Prostate gland (tissue), 2 donors: ENCODE results near the gene RAB20. TPM values are rescaled to one million over a fixed set of nuclear protein-coding genes. Genes with fewer than 3 reads are reported as not detected.
"Not testable (repeated sequence)": the region's sequence is repeated elsewhere in the genome, so short reads cannot be mapped to it uniquely, and the experiment has no call there.

Experiments used
- DNase-seq: peaks from one replicate; pipeline ENCODE4 v3.0.0-alpha.2; 2019; ENCODE audit warnings: low spot score
- H3K27ac ChIP-seq, 2 donors: fragments of 200-600 bp; sonication (generic); 2 replicates each; pipeline ENCODE4 v1.5.1; 2017 to 2019
- H3K27me3 ChIP-seq: fragments of 200-600 bp; sonication (generic); replicated peaks from 2 replicates; pipeline ENCODE4 v1.5.1; 2019; ENCODE audit not compliant: insufficient read depth
- H3K36me3 ChIP-seq, 2 donors: fragments of 200-600 bp; sonication (generic); 1 replicate in 1 of 2; 2 replicates in 1 of 2; pipeline versions ENCODE4 v1.5.1 to v1.8.1; 2017 to 2019
- H3K4me1 ChIP-seq: fragments of 200-600 bp; sonication (generic); replicated peaks from 2 replicates; pipeline ENCODE4 v1.5.1; 2019
- H3K4me3 ChIP-seq, 2 donors: fragments of 200-600 bp; sonication (generic); 2 replicates each; pipeline ENCODE4 v1.5.1; 2017 to 2019
- H3K9me3 ChIP-seq: fragments of 200-600 bp; sonication (generic); 2 replicates; pipeline ENCODE4 v1.5.1; 2017
- POLR2A ChIP-seq: fragments of 450-650 bp; IDR thresholded peaks from one replicate; pipeline ENCODE4 v1.6.1; 2016; ENCODE audit warnings: antibody characterized with exemption, mild to moderate bottlenecking
- POLR2AphosphoS5 ChIP-seq: sonication (generic); formaldehyde crosslinking; IDR thresholded peaks from one replicate; pipeline ENCODE4 v1.6.1; 2017; ENCODE audit warnings: antibody characterized with exemption
- WGBS: methylation state at CpG from one replicate; pipeline ENCODE4 v1.1.5; 2018; 5-methylcytosine and 5-hydroxymethylcytosine counted together
- intact Hi-C: fragments of 100-400 bp; cut with DNase I; formaldehyde crosslinking; loops from one replicate; pipeline ENCODE4 v1.14.2; 2022
- total RNA-seq, 2 donors: library from RNA; depleted of rRNA; stranded (reverse); fragments of >200 nt; gene quantifications; one replicate each; pipeline ENCODE4 v1.1.0, GENCODE V29; 2016
- TF ChIP-seq, protein P1 (sequence below), 4 experiments: fragments of 200-600 bp in 2 of 4; fragments of 450-650 bp in 2 of 4; sonication (generic) in 2 of 4; IDR thresholded peaks; 1 replicate in 3 of 4; 2 replicates in 1 of 4; pipeline ENCODE4 v1.5.1; 2016 to 2019; ENCODE audit warnings: antibody characterized with exemption in 4 of 4, mild to moderate bottlenecking in 2 of 4, moderate library complexity in 2 of 4

Gene RAB20
- total RNA-seq, 2 donors from 2014 or later, result 24.0 to 42.1 TPM

DNA sequence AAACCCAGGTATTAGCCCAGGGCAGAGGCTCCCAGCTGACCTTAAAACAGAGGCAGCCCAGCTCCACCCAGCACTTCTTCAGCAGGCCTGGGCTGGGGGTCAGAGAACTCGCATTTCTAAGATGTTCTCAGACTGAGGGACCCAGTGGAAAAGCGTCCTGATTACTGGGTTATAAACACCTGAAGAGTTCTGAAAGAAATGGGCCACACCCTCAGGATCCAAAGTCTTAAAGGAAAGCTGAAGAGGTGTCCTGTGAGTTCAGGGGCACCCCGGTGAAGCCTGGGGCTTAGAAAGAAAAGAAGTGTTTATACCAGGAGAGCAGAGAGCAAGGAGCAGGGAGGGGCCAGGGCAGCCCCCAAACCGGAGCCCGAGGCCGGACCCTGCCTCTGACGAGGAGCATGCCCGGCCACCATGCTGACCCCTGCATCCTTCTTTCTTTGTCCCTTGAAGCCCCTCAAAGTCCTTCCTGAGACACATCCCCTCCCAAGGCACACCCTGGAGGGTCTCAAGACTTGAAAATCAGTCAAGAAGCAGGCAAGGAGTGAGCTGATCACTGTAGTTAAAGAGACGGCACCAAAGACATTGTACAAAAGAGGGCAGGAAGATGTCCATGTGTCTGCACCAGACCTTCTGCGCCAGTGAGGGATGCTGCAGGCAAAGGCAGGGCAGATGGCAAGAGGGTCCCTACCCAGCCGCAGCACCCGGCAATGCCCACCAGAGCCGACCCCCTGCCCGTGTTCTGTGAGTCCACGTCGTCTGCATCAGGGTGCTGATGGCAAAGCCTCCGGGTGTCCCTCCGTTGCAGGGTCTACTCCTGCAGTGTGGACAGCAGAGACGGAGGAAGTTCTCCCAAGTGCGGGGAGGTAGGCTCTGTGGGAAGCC, 10.6 kb upstream of the RAB20 start:
- intact Hi-C loops, result no loop called here
- Histone ChIP-seq H3K9me3 (no peaks in the 10 kb centered on the region), H3K4me3 (no peak overlapping the region), H3K27me3 (no peaks in the 10 kb centered on the region), H3K27ac (no peak overlapping the region), H3K4me1 (no peaks in the 10 kb centered on the region), H3K36me3 (no peaks in the 10 kb centered on the region)
- 83% methylated on average over 20 of the region's 20 CpGs for WGBS
- TF ChIP-seq, protein P1, sequence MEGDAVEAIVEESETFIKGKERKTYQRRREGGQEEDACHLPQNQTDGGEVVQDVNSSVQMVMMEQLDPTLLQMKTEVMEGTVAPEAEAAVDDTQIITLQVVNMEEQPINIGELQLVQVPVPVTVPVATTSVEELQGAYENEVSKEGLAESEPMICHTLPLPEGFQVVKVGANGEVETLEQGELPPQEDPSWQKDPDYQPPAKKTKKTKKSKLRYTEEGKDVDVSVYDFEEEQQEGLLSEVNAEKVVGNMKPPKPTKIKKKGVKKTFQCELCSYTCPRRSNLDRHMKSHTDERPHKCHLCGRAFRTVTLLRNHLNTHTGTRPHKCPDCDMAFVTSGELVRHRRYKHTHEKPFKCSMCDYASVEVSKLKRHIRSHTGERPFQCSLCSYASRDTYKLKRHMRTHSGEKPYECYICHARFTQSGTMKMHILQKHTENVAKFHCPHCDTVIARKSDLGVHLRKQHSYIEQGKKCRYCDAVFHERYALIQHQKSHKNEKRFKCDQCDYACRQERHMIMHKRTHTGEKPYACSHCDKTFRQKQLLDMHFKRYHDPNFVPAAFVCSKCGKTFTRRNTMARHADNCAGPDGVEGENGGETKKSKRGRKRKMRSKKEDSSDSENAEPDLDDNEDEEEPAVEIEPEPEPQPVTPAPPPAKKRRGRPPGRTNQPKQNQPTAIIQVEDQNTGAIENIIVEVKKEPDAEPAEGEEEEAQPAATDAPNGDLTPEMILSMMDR (IDR thresholded peaks at IDR 0.05), result no peak
- TF ChIP-seq POLR2A (no peak), POLR2AphosphoS5 (no peak)
- DNase-seq, result no peak

DNA sequence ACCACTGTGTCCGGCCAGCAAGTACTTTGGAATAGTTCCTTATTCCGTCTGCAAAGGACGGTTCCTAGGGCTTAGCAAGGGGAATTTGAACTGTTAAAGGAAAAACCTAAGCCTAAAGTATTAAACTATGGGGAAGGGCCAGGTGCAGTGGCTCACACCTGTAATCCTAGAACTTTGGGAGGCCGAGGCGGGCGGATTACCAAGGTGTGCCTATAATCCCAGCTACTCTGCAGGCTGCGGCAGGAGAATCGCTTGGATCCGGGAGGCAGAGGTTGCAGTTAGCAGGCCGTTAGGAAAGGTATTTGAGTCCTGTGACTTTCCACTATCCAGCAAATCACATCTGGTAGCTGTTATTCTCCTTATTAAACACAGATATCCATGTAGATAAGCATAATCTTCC, 9.4 kb upstream of the RAB20 start:
- Histone ChIP-seq H3K36me3 (no peaks in the 10 kb centered on the region), H3K9me3 (no peaks in the 10 kb centered on the region), H3K27ac (no peak overlapping the region), H3K27me3 (no peaks in the 10 kb centered on the region), H3K4me1 (no peaks in the 10 kb centered on the region), H3K4me3 (no peak overlapping the region)
- 85% methylated on average over 10 of the region's 10 CpGs for WGBS
- no peak for TF ChIP-seq POLR2AphosphoS5
- TF ChIP-seq, protein P1 (IDR thresholded peaks at IDR 0.05), result no peak
- TF ChIP-seq POLR2A, result no peak
- DNase-seq, result no peak
- intact Hi-C loops, result no loop called here

DNA sequence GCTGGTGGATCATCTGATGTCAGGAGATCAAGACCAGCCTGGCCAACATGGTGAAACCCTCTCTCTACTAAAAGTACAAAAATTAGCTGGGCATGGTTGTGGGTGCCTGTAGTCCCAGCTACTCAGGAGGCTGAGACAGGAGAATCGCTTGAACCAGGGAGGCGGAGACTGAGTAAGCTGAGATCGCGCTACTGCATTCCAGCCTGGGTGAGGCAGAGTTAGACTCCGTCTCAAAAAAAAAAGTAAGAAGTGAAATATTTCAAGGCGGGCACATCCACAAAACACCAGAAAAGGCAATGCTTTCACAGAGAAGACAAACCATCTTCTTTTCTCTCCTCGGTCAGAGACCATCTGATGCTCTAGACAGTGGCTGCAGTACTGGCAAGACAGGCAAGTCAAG, 8.4 kb upstream of the RAB20 start:
- H3K9me3 ChIP-seq, H3K4me3 ChIP-seq, H3K36me3 ChIP-seq, H3K27ac ChIP-seq, H3K4me1 ChIP-seq, intact Hi-C loops, H3K27me3 ChIP-seq, DNase-seq: not testable (repeated sequence)
- WGBS, result 77% methylated on average over 7 of the region's 7 CpGs

DNA sequence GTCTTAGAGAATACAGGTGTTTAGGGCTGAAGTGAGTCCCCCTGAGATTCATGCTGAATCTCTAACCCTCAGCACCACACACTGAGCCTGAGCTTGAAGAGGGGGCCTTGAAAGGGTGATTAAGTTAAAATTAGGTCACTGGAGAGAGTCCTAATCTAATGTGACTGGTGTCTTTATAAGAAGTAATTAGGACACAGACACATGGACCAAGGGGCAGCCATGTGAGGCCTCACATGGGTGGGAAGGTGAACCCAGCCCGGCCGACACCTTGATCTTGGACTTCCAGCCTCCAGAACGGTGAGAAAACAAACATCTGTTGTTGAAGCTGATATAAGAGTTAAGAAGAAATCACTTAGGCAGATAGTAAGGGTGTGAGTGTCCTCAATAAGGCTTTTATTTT, 7.1 kb upstream of the RAB20 start:
- Histone ChIP-seq H3K4me3 (no peak overlapping the region), H3K4me1 (no peaks in the 10 kb centered on the region), H3K9me3 (no peaks in the 10 kb centered on the region), H3K36me3 (no peaks in the 10 kb centered on the region), H3K27me3 (no peaks in the 10 kb centered on the region), H3K27ac (no peak overlapping the region)
- intact Hi-C loops, result no loop called here
- DNase-seq, result no peak
- 97% methylated on average over 3 of the region's 3 CpGs for WGBS
- TF ChIP-seq POLR2AphosphoS5, result no peak
- TF ChIP-seq POLR2A, result no peak
- TF ChIP-seq, protein P1 (IDR thresholded peaks at IDR 0.05), result no peak

DNA sequence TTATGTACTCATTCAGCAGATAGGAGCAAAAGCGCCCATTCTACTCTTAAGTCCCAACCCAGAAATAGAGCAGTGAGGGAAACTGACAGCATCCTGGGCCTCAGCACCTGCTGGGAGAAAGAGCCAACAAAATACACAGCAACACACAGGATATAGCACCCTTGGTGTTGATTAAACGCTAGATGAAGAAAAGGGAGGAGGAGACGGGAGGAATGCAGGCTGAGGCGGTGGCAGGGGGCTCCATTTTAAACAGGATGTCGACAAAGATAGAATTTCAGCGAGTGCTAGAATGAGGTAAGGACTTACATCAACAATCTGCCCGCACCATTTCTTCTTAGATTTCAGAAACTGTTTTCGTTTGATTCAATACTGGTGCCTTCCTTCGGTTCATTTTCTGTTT, 4.6 kb upstream of the RAB20 start:
- 90% methylated on average over 9 of the region's 9 CpGs for WGBS
- DNase-seq, result no peak

More for the DNA sequence above, 4.6 kb upstream of the RAB20 start:
- H3K9me3 ChIP-seq, result no peaks in the 10 kb centered on the region
- TF ChIP-seq, protein P1 (IDR thresholded peaks at IDR 0.05), result no peak
- TF ChIP-seq POLR2AphosphoS5 (no peak), POLR2A (no peak)
- no peak overlapping the region for H3K4me3 ChIP-seq
- H3K4me1 ChIP-seq, result no peaks in the 10 kb centered on the region
- H3K27ac ChIP-seq, result no peak overlapping the region
- H3K27me3 ChIP-seq, result no peaks in the 10 kb centered on the region
- intact Hi-C loops, result no loop called here
- H3K36me3 ChIP-seq, result no peaks in the 10 kb centered on the region
